GM21447 (cell line): ENCODE measurements around the gene CEP170B.
"Not testable (repeated sequence)": the region's sequence is repeated elsewhere in the genome, so short reads cannot be mapped to it uniquely, and the experiment has no call there.

Source experiments
- ATAC-seq: cut with Tn5 transposase; IDR thresholded peaks from one replicate; pipeline ENCODE4 v1.9.1; 2021; ENCODE audit not compliant: unreplicated experiment

Gene CEP170B

DNA sequence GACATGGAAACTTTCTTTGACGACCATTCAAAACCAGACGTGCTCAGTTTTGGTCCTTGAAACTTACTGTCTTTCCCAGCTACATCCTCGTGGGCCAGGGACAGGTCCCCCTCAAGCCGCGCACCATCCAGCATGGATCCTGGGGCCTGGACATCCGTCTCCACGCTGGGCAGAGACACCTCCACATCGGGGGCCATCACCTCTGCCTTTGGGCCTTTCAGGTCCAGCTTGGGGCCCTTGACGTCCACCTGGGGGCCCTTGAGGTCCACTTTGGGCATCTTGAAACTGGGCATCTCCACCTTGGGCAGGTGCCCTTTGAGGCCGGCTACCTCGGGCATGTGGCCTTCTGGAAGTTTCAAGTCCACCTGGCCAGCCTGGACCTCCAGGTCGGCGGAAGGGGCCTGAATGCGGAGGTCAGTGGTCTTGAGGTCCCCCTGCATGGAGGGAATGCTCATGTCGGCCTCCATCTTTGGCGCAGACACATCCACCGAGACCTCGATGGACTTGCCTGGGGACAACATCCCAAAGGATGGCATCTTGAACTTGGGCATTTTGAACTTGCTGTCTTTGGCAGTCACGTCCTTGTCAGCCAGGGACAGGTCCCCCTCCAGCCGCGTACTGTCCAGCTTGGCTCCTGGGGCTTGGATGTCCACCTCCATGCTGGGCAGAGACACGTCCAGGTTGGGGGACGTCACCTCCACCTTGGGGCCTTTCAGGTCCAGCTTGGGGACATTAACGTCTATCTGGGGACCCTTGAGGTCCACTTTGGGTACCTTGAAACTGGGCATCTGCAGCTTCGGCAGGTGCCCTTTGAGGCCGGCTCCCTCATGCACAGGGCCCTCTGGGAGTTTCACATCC lies 76.7 kb downstream of the CEP170B start:
- ATAC-seq: no peak

DNA sequence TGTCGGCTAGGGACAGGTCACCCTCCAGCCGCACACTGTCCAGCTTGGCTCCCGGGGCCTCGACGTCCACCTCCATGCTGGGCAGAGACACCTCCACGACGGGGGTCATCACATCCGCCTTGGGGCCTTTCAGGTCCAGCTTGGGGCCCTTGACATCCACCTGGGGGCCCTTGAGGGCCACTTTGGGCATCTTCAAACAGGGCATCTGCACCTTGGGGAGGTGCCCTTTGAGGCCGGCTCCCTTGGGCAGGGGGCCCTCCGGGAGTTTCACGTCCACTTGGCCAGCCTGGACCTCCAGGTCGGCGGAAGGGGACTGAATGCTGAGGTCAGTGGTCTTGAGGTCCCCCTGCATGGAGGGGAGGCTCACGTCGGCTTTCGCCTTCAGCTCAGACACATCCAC lies 77.5 kb downstream of the CEP170B start:
- ATAC-seq: no peak

DNA sequence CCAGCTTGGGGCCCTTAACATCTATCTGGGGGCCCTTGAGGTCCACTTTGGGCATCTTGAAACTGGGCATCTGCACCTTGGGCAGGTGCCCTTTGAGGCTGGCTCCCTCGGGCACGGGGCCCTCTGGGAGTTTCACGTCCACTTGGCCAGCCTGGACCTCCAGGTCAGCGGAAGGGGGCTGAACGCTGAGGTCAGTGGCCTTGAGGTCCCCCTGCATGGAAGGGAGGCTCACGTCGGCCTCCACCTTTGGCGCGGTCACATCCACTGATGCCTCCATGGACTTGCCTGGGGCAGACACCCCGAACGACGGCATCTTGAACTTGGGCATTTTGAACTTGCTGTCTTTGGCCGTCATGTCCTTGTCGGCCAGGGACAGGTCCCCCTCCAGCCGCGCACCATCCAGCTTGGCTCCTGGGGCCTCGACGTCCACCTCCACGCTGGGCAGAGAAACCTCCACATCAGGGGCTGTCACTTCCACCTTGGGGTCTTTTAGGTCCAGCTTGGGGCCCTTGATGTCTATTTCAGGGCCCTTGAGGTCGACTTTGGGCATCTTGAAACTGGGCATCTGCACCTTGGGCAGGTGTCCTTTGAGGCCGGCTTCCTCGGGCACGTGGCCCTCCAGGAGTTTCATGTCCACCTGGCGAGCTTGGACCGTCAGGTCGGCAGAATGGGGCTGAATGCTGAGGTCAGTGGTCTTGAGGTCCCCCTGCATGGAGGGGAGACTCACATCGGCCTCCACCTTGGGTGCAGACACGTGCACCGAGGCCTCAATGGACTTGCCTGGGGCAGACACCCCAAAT lies 78.3 kb downstream of the CEP170B start:
- not testable (repeated sequence) for ATAC-seq

DNA sequence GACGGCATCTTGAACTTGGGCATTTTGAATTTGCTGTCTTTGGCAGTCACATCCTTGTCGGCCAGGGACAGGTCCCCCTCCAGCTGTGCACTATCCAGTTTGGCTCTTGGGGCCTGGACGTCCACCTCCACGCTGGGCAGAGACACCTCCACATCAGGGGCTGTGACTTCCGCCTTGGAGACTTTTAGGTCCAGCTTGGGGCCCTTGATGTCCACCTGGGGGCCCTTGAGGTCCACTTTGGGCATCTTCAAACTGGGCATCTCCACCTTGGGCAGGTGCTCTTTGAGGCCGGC lies 78.9 kb downstream of the CEP170B start:
- not testable (repeated sequence) for ATAC-seq

DNA sequence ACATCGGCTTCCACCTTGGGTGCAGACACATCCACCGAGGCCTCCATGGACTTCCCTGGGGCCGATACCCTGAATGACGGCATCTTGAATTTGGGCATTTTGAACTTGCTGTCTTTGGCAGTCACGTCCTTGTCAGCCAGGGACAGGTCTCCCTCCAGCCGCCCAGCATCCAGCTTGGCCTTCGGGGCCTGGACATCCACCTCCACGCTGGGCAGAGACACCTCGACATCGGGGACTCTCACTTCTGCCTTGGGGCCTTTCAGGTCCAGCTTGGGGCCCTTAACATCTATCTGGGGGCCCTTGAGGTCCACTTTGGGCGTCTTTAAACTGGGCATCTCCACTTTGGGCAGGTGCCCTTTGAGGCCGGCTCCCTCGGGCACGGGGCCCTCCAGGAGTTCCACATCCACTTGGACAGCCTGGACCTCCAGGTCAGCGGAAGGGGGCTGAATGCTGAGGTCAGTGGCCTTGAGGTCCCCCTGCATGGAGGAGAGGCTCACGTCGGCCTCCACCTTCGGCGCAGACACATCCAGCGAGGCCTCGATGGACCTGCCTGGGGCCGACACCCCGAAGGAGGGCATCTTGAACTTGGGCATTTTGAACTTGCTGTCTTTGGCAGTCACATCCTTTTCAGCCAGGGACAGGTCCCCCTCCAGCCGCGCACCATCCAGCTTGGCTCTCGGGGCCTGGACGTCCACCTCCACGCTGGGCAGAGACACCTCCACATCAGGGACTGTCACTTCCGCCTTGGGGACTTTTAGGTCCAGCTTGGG lies 79.6 kb downstream of the CEP170B start:
- ATAC-seq: not testable (repeated sequence)

DNA sequence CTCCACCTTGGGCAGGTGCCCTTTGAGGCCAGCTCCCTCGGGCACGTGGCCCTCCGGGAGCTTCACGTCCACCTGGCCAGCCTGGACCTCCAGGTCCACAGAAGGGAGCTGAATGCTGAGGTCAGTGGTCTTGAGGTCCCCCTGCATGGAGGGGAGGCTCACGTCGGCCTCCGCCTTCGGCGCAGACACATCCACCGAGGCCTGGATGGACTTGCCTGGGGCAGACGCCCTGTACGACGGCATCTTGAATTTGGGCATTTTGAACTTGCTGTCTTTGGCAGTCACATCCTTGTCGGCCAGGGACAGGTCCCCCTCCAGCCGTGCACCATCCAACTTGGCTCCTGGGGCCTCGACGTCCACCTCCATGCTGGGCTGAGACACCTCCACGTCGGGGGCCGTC lies 80.2 kb downstream of the CEP170B start:
- ATAC-seq: not testable (repeated sequence)
